GM18861 (cell line): Measurements from ENCODE around the gene SLC50A1.
"Not testable (repeated sequence)": the region's sequence is repeated elsewhere in the genome, so short reads cannot be mapped to it uniquely, and the experiment has no call there.

Experiments used
- ATAC-seq: cut with Tn5 transposase; IDR thresholded peaks from one replicate; pipeline ENCODE4 v1.9.1; 2021; ENCODE audit not compliant: unreplicated experiment

SLC50A1 gene

GRCh38 chr1:155134322-155134721, 1.3 kb upstream of the SLC50A1 start:
- ATAC-seq: no peak

GRCh38 chr1:155134880-155135414, 705 bp upstream of the SLC50A1 start:
- no peak for ATAC-seq

- no peak for ATAC-seq
Observed at GRCh38 chr1:155136748-155137147, 1.1 kb downstream of the SLC50A1 start.

- ATAC-seq: no peak
Observed at GRCh38 chr1:155137154-155137949, 1.7 kb downstream of the SLC50A1 start.

GRCh38 chr1:155139895-155140629, 4.4 kb downstream of the SLC50A1 start, which contains the start of gene DPM3:
TSS of gene DPM3 (minus strand) at chr1:155140531. CDS start at chr1:155140240, 291 bp downstream.
- peak; percentile 65 for ATAC-seq

GRCh38 chr1:155140630-155140953, 4.9 kb downstream of the SLC50A1 start:
- no peak for ATAC-seq

- no peak for ATAC-seq
Observed at GRCh38 chr1:155141749-155142148, 6.1 kb downstream of the SLC50A1 start.

- no peak for ATAC-seq
Observed at GRCh38 chr1:155145491-155145890, 9.8 kb downstream of the SLC50A1 start.

- not testable (repeated sequence) for ATAC-seq
Observed at GRCh38 chr1:155155996-155156643, 20.5 kb downstream of the SLC50A1 start.

- no peak for ATAC-seq
Observed at GRCh38 chr1:155158991-155159390, 23.3 kb downstream of the SLC50A1 start.

- ATAC-seq: no peak
Observed at GRCh38 chr1:155160128-155160527, 24.5 kb downstream of the SLC50A1 start.

GRCh38 chr1:155162631-155163030, 27.0 kb downstream of the SLC50A1 start:
- not testable (repeated sequence) for ATAC-seq

GRCh38 chr1:155163785-155164184, 28.1 kb downstream of the SLC50A1 start:
- ATAC-seq: not testable (repeated sequence)

GRCh38 chr1:155164625-155165024, 29.0 kb downstream of the SLC50A1 start:
- ATAC-seq: not testable (repeated sequence)

GRCh38 chr1:155166051-155166470, 30.4 kb downstream of the SLC50A1 start:
- ATAC-seq: no peak

GRCh38 chr1:155166471-155167165, 31.0 kb downstream of the SLC50A1 start:
- no peak for ATAC-seq

GRCh38 chr1:155167166-155168104, 31.8 kb downstream of the SLC50A1 start:
- peak; percentile 44 for ATAC-seq

GRCh38 chr1:155168105-155168445, 32.4 kb downstream of the SLC50A1 start:
- not testable (repeated sequence) for ATAC-seq

- no peak for ATAC-seq
Observed at GRCh38 chr1:155168456-155169210, 33.0 kb downstream of the SLC50A1 start.
